Subcutaneous adipose tissue (tissue), 4 donors: ENCODE measurements around the gene WDR73. TPM values are rescaled to one million over a fixed set of nuclear protein-coding genes. Genes with fewer than 3 reads are reported as not detected.

Experiments
- total RNA-seq, 4 donors: library from RNA; depleted of rRNA; stranded (reverse); fragments of >200 nt; gene quantifications; one replicate each; pipeline ENCODE4 v1.1.0, GENCODE V29; 2016
- TF ChIP-seq, protein P1 (sequence below): fragments of 450-650 bp; IDR thresholded peaks from one replicate; pipeline ENCODE4 v1.5.1; 2016; ENCODE audit warnings: low read depth, mild to moderate bottlenecking, control low read depth, antibody characterized with exemption, moderate library complexity

Gene WDR73
- total RNA-seq, 4 donors from 2014 or later = 9.5 to 19.8 (median 15.8) TPM

DNA sequence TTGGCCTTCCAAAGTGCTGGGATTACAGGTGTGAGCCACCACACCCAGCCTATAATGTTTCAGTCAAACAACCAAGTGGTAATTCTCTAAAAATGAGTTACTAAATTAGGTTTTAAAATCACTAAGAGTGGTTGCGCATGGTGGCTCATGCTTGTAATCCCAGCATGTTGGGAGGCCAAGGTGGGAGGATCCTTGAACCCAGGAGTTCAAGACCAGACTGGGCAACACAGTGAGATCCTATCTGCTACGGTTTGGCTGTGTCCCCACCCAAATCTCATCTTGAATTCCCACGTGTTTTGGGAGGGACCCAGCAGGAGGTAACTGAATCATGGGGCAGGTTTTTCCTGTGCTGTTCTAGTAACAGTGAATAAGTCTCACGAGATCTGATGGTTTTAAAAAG, 35.8 kb upstream of the WDR73 start:
- TF ChIP-seq, protein P1, sequence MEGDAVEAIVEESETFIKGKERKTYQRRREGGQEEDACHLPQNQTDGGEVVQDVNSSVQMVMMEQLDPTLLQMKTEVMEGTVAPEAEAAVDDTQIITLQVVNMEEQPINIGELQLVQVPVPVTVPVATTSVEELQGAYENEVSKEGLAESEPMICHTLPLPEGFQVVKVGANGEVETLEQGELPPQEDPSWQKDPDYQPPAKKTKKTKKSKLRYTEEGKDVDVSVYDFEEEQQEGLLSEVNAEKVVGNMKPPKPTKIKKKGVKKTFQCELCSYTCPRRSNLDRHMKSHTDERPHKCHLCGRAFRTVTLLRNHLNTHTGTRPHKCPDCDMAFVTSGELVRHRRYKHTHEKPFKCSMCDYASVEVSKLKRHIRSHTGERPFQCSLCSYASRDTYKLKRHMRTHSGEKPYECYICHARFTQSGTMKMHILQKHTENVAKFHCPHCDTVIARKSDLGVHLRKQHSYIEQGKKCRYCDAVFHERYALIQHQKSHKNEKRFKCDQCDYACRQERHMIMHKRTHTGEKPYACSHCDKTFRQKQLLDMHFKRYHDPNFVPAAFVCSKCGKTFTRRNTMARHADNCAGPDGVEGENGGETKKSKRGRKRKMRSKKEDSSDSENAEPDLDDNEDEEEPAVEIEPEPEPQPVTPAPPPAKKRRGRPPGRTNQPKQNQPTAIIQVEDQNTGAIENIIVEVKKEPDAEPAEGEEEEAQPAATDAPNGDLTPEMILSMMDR = no peak

DNA sequence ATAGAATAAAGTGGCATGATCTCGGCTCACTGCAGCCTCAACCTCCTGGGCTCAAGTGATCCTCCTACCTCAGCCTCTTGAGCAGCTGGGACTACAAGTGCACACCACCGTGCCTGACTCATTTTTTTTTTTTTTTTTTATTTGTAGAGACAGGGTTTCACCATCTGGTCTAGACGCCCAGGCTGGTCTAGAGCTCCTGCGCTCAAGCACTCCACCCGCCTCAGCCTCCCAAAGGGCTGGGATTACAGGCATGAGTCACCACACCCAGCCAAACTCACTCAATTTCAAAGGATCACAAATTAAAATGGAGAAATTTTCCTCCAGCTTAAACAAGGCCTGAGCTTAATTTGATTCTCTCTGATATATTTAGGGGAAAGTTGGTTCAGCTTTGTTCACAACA, 31.2 kb upstream of the WDR73 start:
- TF ChIP-seq, protein P1 = no peak

DNA sequence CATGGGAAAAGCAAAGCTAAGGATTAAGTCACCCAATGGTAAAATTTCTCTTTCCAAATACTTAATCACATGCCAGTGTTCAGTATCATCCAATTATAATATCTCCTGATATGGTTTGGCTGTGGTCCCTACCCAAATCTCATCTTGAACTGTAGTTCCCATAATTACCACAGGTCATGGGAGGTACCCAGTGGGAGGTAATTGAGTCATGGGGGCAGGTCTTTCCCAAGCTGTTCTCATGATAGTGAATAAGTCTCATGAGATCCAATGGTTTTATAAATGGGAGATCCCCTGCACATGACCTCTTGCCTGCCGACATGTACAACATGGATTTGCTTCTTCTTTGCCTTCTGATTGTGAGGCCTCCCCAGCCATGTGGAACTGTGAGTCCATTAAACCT, 30.0 kb upstream of the WDR73 start:
- TF ChIP-seq, protein P1 = no peak

GRCh38 chr15:84681831-84682230, 27.7 kb upstream of the WDR73 start:
- TF ChIP-seq, protein P1 = no peak

DNA sequence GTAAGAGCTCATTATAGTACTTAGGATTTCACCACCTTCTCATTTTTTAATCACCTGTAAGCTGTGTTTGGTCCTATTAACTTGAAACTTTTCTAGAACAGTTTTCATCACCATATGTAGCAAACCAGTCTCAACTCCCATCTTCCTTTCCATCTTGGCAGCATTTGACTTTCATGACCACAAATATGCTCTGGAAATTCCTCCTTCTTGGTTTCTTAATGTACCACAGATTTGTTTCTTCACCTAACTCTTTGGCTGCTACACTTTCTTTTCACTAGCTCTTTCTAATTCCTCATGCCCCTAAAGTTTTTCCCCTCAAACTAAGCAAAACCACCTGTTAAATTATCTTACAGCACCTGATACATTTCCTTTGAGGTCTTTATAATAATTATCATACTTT, 17.1 kb upstream of the WDR73 start:
- TF ChIP-seq, protein P1 = no peak

DNA sequence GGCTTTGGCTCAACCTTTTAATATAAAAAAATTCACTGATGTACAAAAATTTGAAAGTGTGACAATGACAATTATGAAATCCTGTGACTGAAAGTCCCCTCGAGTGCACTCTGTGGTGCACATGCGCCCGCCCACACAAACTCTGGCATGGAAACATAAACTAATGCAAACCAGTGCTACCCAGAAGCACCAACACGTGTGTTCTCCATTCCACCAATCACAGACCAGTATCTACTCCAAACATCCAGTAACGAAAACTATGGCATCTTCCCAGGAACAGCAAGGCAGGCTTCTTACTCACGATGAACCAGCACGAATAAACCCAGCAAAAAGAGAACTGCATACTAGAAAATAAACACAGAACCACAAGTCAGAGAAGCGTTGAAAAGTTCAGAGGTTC, 15.6 kb upstream of the WDR73 start:
- TF ChIP-seq, protein P1 = no peak

- TF ChIP-seq, protein P1 = no peak
These were observed 14.3 kb upstream of the WDR73 start for GRCh38 chr15:84668221-84668982.
